Transverse colon (tissue), 4 donors: ENCODE measurements around the gene NR1H2. TPM values are rescaled to one million over a fixed set of nuclear protein-coding genes. Genes with fewer than 3 reads are reported as not detected.
"Not testable (repeated sequence)": the region's sequence is repeated elsewhere in the genome, so short reads cannot be mapped to it uniquely, and the experiment has no call there.

ENCODE experiments used
- DNase-seq: peaks from one replicate; pipeline ENCODE4 v3.0.0-alpha.2; 2019
- H3K27ac ChIP-seq, 4 donors: fragments of 200-600 bp; sonication (generic); 2 replicates each; pipeline ENCODE4 v1.5.1; 2016 to 2018; ENCODE audit warnings: inconsistent platforms in 4 of 4
- H3K27me3 ChIP-seq: fragments of 200-600 bp; sonication (generic); 2 replicates; pipeline ENCODE4 v1.5.1; 2017; ENCODE audit warnings: inconsistent platforms
- H3K36me3 ChIP-seq, 4 donors: fragments of 200-600 bp; sonication (generic); 2 replicates each; pipeline ENCODE4 v1.5.1; 2017 to 2019; ENCODE audit warnings: inconsistent platforms in 4 of 4
- H3K4me1 ChIP-seq, 4 donors: fragments of 200-600 bp; sonication (generic); 2 replicates each; pipeline ENCODE4 v1.5.1; 2017 to 2020; ENCODE audit warnings: inconsistent platforms in 4 of 4
- H3K4me3 ChIP-seq, 4 donors: fragments of 200-600 bp; sonication (generic); 1 replicate in 1 of 4; 2 replicates in 3 of 4; pipeline versions ENCODE4 v1.5.1 to v1.6.1; 2017 to 2019; ENCODE audit warnings: inconsistent platforms in 4 of 4
- H3K9me3 ChIP-seq, 2 donors: fragments of 200-600 bp; sonication (generic); 2 replicates each; pipeline ENCODE4 v1.5.1; 2017 to 2019; ENCODE audit warnings: inconsistent platforms in 2 of 2
- EP300 ChIP-seq: sonication (generic); formaldehyde crosslinking; IDR thresholded peaks from one replicate; pipeline ENCODE4 v1.6.1; 2017; ENCODE audit warnings: antibody characterized with exemption, low read depth
- POLR2A ChIP-seq: fragments of 450-650 bp; IDR thresholded peaks from one replicate; pipeline ENCODE4 v1.6.1; 2016; ENCODE audit warnings: antibody characterized with exemption, mild to moderate bottlenecking, moderate library complexity
- POLR2AphosphoS5 ChIP-seq, 3 donors: sonication (generic); formaldehyde crosslinking; IDR thresholded peaks; one replicate each; pipeline ENCODE4 v1.6.1; 2016; ENCODE audit warnings: antibody characterized with exemption in 3 of 3
- whole genome bisulfite sequencing, 2 donors: methylation state at CpG; one replicate each; pipeline ENCODE4 v1.1.5; 2018; ENCODE audit warnings: low coverage in 1 of 2; 5-methylcytosine and 5-hydroxymethylcytosine counted together
- in situ Hi-C, 4 donors: fragments of 200-750 bp; cut with MboI; loops; one replicate each; pipeline versions ENCODE4 v1.15.0 to v1.15.1; 2017; ENCODE audit warnings: low sequenced_read_pairs in 3 of 4, low pct_ligation_motif_present in 1 of 4, low pct_unique_long_range_greater_than_20kb in 1 of 4
- intact Hi-C: fragments of 100-400 bp; cut with DNase I; formaldehyde crosslinking; loops from one replicate; pipeline ENCODE4 v1.15.1; 2023; ENCODE audit warnings: low total_unique reads
- total RNA-seq, 4 donors: library from RNA; depleted of rRNA; stranded (reverse); fragments of >200 nt; gene quantifications; one replicate each; pipeline ENCODE4 v1.1.0, GENCODE V29; 2016
- TF ChIP-seq, protein P1 (sequence below), 5 experiments: fragments of 200-600 bp in 3 of 5; fragments of 450-650 bp in 2 of 5; sonication (generic) in 3 of 5; IDR thresholded peaks; 1 replicate in 2 of 5; 2 replicates in 3 of 5; pipeline ENCODE4 v1.5.1; 2016 to 2017; ENCODE audit warnings: antibody characterized with exemption in 5 of 5, inconsistent platforms in 3 of 5, mild to moderate bottlenecking in 2 of 5, moderate library complexity in 1 of 5

Gene NR1H2
- total RNA-seq, 4 donors from 2014 or later = 80.8 to 192 (median 102) TPM

GRCh38 chr19:50333737-50334617 is 42.3 kb upstream of the NR1H2 start:
- in situ Hi-C loops = no loop called here
- intact Hi-C loops = no loop called here
- peaks cover 0 to 43% (median 35%) of the 10 kb centered on the region in 4 donors for H3K4me1 ChIP-seq
- H3K27me3 ChIP-seq = peaks cover 44% of the 10 kb centered on the region
- TF ChIP-seq EP300 (no peak), POLR2A (peak; percentile 63), POLR2AphosphoS5 (IDR thresholded peaks at IDR 0.05) (peak; percentile 21 to 84 (median 71))
- TF ChIP-seq, protein P1, sequence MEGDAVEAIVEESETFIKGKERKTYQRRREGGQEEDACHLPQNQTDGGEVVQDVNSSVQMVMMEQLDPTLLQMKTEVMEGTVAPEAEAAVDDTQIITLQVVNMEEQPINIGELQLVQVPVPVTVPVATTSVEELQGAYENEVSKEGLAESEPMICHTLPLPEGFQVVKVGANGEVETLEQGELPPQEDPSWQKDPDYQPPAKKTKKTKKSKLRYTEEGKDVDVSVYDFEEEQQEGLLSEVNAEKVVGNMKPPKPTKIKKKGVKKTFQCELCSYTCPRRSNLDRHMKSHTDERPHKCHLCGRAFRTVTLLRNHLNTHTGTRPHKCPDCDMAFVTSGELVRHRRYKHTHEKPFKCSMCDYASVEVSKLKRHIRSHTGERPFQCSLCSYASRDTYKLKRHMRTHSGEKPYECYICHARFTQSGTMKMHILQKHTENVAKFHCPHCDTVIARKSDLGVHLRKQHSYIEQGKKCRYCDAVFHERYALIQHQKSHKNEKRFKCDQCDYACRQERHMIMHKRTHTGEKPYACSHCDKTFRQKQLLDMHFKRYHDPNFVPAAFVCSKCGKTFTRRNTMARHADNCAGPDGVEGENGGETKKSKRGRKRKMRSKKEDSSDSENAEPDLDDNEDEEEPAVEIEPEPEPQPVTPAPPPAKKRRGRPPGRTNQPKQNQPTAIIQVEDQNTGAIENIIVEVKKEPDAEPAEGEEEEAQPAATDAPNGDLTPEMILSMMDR (IDR thresholded peaks at IDR 0.05) = peak in 1 of 5 experiments; percentile 27
- H3K27ac ChIP-seq = peak overlapping the region; percentile 36 to 60 (median 48)
- DNase-seq = peak; percentile 84
- WGBS, 2 donors = 15% methylated on average over 49 of the region's 54 CpGs; no CpG with 5 or more reads in 1 of the 2 donors
- H3K36me3 ChIP-seq = no peaks in the 10 kb centered on the region
- peak overlapping the region in 3 of 4 donors; percentile 9 to 45 (median 37) for H3K4me3 ChIP-seq
- H3K9me3 ChIP-seq = no peaks in the 10 kb centered on the region

DNA sequence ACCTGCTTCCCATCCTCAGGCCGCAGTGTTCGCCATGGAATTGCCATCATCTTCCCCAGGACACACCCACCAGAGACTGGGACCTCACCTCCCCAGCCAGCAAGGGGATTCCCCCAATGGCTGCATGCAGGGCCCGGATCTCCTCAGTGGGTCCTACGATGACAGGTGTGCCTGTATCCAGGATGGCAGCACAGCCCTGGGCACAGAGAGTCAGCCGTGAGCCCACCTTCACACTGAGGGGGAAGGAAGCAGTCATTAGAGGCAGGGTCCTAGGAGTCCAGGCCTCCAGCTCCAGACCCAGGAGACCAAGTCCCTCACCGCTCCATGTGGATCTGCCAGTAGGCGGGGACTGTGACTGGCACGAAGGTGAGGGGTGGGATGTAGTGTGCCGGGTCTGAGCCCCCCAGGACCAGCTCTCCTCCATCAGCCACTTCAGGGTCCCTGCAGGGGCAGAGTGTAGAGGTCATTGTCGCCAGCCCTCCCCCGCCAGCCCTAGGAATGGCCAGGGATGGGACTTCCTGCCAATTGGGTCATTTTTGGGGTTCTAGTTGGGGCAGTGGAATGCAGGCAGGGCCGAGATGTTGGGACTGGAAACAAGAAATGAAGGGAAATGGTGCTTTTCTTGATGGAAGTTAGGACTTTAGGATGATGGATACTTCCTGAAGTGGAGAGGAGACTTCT is 41.4 kb upstream of the NR1H2 start:
- no peaks in the 10 kb centered on the region for H3K9me3 ChIP-seq
- no peak for DNase-seq
- WGBS, 2 donors = 84% methylated on average over 12 of the region's 12 CpGs; no CpG with 5 or more reads in 1 of the 2 donors
- H3K27me3 ChIP-seq = peaks cover 35% of the 10 kb centered on the region
- intact Hi-C loops = no loop called here
- in situ Hi-C loops = no loop called here
- no peaks in the 10 kb centered on the region for H3K36me3 ChIP-seq
- no peak overlapping the region for H3K4me3 ChIP-seq
- peaks cover 0 to 37% (median 28%) of the 10 kb centered on the region in 4 donors for H3K4me1 ChIP-seq
- no peak for TF ChIP-seq POLR2AphosphoS5 (IDR thresholded peaks at IDR 0.05)
- TF ChIP-seq, protein P1 (IDR thresholded peaks at IDR 0.05) = no peak
- TF ChIP-seq POLR2A = no peak
- TF ChIP-seq EP300 = no peak
- H3K27ac ChIP-seq = no peak overlapping the region

DNA sequence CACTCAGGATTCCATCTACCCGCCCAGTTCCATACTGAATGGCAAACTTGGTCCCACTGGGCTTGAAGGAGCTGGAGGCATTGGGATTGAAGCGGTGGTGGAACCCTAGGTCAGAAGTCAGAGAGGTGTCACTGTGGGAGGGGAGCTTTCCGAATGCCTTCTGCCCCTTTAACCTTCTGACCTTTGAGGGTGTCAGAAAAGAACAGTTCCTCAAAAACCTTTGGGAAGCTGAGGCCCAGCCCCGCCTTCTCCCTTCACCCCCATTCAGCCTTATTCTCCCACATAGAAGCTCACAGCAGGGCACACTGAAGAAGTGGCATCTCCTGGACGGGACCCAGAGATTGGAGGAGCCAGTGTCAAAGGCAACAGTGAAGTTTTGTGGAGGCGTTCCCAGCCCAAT is 39.2 kb upstream of the NR1H2 start:
- in situ Hi-C loops = not testable (repeated sequence)

GRCh38 chr19:50340331-50340730 is 35.9 kb upstream of the NR1H2 start:
- H3K27me3 ChIP-seq = no peaks in the 10 kb centered on the region
- no peak for DNase-seq
- no peaks in the 10 kb centered on the region for H3K36me3 ChIP-seq
- TF ChIP-seq EP300 = no peak
- TF ChIP-seq, protein P1 (IDR thresholded peaks at IDR 0.05) = no peak
- TF ChIP-seq POLR2A = no peak
- TF ChIP-seq POLR2AphosphoS5 (IDR thresholded peaks at IDR 0.05) = no peak
- H3K9me3 ChIP-seq = no peaks in the 10 kb centered on the region
- in situ Hi-C loops = no loop called here
- H3K4me1 ChIP-seq = no peaks in the 10 kb centered on the region
- intact Hi-C loops = no loop called here
- no peak overlapping the region for H3K4me3 ChIP-seq
- no peak overlapping the region for H3K27ac ChIP-seq

More for the DNA sequence above, 39.2 kb upstream of the NR1H2 start:
- H3K27ac ChIP-seq, intact Hi-C loops, H3K36me3 ChIP-seq, H3K4me3 ChIP-seq, H3K9me3 ChIP-seq, DNase-seq: not testable (repeated sequence)
- Histone ChIP-seq H3K27me3 (peaks cover 14% of the 10 kb centered on the region), H3K4me1 (peaks cover 0 to 19% (median 15%) of the 10 kb centered on the region in 4 donors)
- WGBS, 2 donors = 84 to 90% methylated on average over 2 to 6 of the region's 6 CpGs
